ENCODE measurements around the gene OPA3. TPM values are rescaled to one million over a fixed set of nuclear protein-coding genes. Genes with fewer than 3 reads are reported as not detected.
A peak's percentile ranks its signal among the peaks of the same experiment; 100 is the strongest.
"Not testable (repeated sequence)": the region's sequence is repeated elsewhere in the genome, so short reads cannot be mapped to it uniquely, and the experiment has no call there.

OPA3 gene
- polyA plus RNA-seq (2013, experiment 1 of 2): 7.5 TPM
- polyA plus RNA-seq (2013, experiment 2 of 2): 7.5 TPM

DNA sequence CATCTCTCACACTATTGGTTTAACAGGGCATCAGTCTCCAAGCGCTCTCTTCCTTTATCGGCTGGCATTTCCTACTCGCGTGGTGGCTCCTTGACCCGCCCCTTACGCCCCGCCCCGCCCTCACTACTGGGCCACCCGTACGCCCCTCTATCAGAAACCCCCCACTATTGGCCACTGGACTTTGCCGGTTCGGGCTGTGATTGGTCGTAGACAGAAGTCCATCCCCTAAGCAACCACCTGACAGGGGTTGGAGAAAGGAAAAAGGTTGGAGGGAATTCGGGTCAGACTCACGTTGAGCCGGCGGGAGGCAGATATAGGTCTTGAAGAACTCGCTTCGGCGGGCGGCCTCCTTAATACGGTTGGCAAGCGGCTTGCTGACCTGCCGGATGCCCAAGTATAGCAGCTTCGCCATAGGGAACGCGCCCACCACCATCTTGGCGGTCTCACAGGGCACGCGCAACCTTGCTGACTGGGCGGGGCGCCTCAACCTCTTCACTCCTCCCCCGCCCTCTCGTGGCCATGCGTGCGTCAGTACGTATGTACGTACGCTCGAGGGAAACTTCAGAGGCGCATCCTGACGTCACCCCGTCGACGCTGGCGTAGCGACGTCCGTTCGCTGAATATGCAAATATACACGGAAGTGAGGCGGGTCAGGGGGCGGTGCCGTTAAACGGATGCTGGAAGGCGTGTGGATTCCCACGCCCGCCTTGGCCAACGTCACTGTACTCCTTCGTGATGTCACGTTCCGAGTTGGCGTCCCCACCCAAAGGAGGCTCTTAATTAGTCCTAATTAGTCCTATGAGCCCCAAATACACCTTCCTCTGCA, at the start of gene OPA3:
TSS of gene OPA3 (minus strand) at position 471 of the 826 bp plus-strand sequence. CDS start at position 433, 38 bp downstream.
- WGBS (ENCODE audit: extremely low coverage, insufficient coverage, low lambda C conversion rate): no CpG with 5 or more reads among the region's 63 CpGs
- no peaks in the 10 kb centered on the region for H3K36me3 ChIP-seq (ENCODE audit: control insufficient read depth, insufficient read depth, low read length)

DNA sequence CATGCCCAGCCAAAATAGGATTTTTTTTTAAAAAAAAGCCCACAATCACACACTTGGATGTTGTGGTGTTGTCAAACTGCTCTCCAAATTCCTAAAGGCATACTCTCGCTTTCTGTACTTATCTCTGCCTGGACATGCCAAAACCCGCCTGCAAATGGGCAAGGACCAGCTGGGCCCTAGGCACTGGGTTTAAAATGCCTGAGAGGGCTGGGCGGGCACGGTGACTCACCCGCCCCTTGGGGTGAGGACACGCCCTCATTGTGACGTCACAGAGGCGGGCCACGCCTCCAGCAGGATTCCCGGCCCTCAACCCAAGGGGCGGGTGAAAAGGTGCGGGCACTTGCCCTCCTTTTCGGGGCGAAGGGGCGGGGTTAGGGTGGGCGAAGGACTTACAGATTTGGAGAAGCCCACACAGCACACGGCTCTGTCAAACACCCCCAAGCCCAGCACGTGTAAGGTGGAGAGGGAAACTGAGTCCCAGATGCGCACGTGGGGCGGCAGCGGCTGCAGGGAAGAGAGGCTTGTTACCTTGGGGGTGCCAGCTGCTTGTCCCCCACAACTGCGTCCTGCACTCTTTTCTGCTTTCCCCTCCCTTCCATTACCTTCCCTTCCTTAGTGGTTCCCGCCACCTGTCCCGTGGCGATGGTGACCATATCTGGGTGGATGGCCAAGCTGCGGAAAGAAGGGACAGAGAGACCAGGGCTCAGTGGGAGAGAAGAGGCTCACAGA, 48.0 kb upstream of the OPA3 start:
- no peaks in the 10 kb centered on the region for H3K27me3 ChIP-seq (ENCODE audit: insufficient read depth, low read length, poor library complexity)
- peak overlapping the region; percentile 29 for H3K27ac ChIP-seq (ENCODE audit: low read depth, low read length)
- H3K4ac ChIP-seq (ENCODE audit: low read depth, low read length): peak overlapping the region; percentile 78
- no peak overlapping the region for H3K23ac ChIP-seq (ENCODE audit: low read length)
- H3K56ac ChIP-seq (ENCODE audit: low read length): peak overlapping the region; percentile 88
- H2BK5ac ChIP-seq (ENCODE audit: low read length): no peak overlapping the region
- no peak overlapping the region for H4K5ac ChIP-seq (ENCODE audit: low read length)
- no peaks in the 10 kb centered on the region for H3K79me1 ChIP-seq (ENCODE audit: low read length)
- WGBS (ENCODE audit: extremely low coverage, insufficient coverage, low lambda C conversion rate): no CpG with 5 or more reads among the region's 27 CpGs
- no peak overlapping the region for H4K8ac ChIP-seq (ENCODE audit: low read depth, low read length)
- peak; percentile 92 for DNase-seq
- H2AK5ac ChIP-seq (ENCODE audit: low read length): no peak overlapping the region
- no peak overlapping the region for H3K4me3 ChIP-seq (ENCODE audit: low read length)
- H3K36me3 ChIP-seq (ENCODE audit: control insufficient read depth, insufficient read depth, low read length): no peaks in the 10 kb centered on the region
- H2BK120ac ChIP-seq (ENCODE audit: low read depth, low read length): no peak overlapping the region
- no peaks in the 10 kb centered on the region for H3K79me2 ChIP-seq (ENCODE audit: control insufficient read depth, insufficient read depth, low read length)
- H2BK15ac ChIP-seq (replicated peaks; ENCODE audit: low read depth): no peak overlapping the region
- H3K4me2 ChIP-seq (ENCODE audit: low read length): peak overlapping the region; percentile 73
- peak overlapping the region; percentile 65 for H3K9ac ChIP-seq (ENCODE audit: low read length)
- peaks cover 6% of the 10 kb centered on the region for H3K4me1 ChIP-seq (ENCODE audit: control insufficient read depth, low read depth, low read length)
- no peak overlapping the region for H3K18ac ChIP-seq (ENCODE audit: low read length)

More for the DNA sequence above, at the start of gene OPA3:
- peak within 1 kb of the TSS; percentile 12 for H2AK5ac ChIP-seq (ENCODE audit: low read length)
- peak within 1 kb of the TSS; percentile 79 for H3K27ac ChIP-seq (ENCODE audit: low read depth, low read length)
- peak within 1 kb of the TSS; percentile 94 for H3K4me2 ChIP-seq (ENCODE audit: low read length)
- H4K8ac ChIP-seq (ENCODE audit: low read depth, low read length): peak within 1 kb of the TSS; percentile 88
- H2BK15ac ChIP-seq (replicated peaks; ENCODE audit: low read depth): no peak within 1 kb of the TSS
- H3K56ac ChIP-seq (ENCODE audit: low read length): peak within 1 kb of the TSS; percentile 96
- peak within 1 kb of the TSS; percentile 89 for H3K9ac ChIP-seq (ENCODE audit: low read length)
- no peaks in the 10 kb centered on the region for H3K27me3 ChIP-seq (ENCODE audit: insufficient read depth, low read length, poor library complexity)
- H3K23ac ChIP-seq (ENCODE audit: low read length): no peak within 1 kb of the TSS
- peak within 1 kb of the TSS; percentile 95 for H3K4ac ChIP-seq (ENCODE audit: low read depth, low read length)
- no peak within 1 kb of the TSS for H2BK120ac ChIP-seq (ENCODE audit: low read depth, low read length)
- no peaks in the 10 kb centered on the region for H3K4me1 ChIP-seq (ENCODE audit: control insufficient read depth, low read depth, low read length)
- no peaks in the 10 kb centered on the region for H3K79me2 ChIP-seq (ENCODE audit: control insufficient read depth, insufficient read depth, low read length)
- H4K5ac ChIP-seq (ENCODE audit: low read length): peak within 1 kb of the TSS; percentile 77
- peak within 1 kb of the TSS; percentile 87 for H3K18ac ChIP-seq (ENCODE audit: low read length)
- peak; percentile 100 for DNase-seq
- H3K4me3 ChIP-seq (ENCODE audit: low read length): peak within 1 kb of the TSS; percentile 70
- peak within 1 kb of the TSS; percentile 54 for H2BK5ac ChIP-seq (ENCODE audit: low read length)
- peaks cover 2% of the 10 kb centered on the region for H3K79me1 ChIP-seq (ENCODE audit: low read length)

DNA sequence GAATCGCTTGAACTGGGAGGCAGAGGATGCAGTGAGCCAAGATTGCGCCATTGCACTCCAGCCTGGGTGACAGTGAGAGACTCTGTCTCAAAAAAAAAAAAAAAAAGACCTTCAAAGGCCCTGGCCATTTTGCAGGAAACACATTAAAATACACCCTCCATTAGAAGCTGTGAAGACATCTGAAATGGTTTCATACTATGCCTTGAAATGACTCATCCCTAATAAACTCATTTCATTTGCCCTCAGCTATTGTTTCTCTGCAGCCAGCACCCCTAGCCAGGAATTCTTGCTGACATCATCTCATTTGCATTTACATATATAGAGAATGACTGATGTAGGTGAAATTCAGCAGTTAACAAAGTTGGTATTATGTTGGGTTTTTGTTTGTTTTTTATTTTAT, 45.9 kb upstream of the OPA3 start:
- H2BK5ac ChIP-seq (ENCODE audit: low read length): no peak overlapping the region
- DNase-seq: peak; percentile 92

DNA sequence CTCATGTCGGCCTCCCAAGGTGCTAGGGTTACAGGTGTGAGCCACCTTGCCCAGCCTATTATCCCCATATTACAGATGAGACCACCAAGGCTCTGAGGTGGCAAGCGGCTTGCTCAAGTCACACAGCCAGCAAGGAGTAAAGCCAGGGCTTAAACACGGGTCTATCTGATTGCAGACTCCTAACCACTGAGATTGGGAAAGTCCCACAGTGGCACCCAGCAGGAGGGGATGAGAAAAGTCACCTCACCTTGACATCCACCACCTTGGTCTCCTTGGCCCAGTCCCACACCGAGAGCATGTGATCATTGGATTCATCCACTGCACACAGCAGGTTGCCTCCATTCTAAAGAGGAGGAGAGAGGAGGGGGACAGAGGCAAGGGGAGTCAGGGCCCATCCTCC, 45.1 kb upstream of the OPA3 start:
- no peak overlapping the region for H3K27ac ChIP-seq (ENCODE audit: low read depth, low read length)
- H3K79me1 ChIP-seq (ENCODE audit: low read length): no peaks in the 10 kb centered on the region
- no peak overlapping the region for H4K8ac ChIP-seq (ENCODE audit: low read depth, low read length)
- DNase-seq: no peak
- no peak overlapping the region for H2AK5ac ChIP-seq (ENCODE audit: low read length)
- no peak overlapping the region for H3K56ac ChIP-seq (ENCODE audit: low read length)
- no peak overlapping the region for H3K4me2 ChIP-seq (ENCODE audit: low read length)
- H2BK15ac ChIP-seq (replicated peaks; ENCODE audit: low read depth): no peak overlapping the region
- H2BK120ac ChIP-seq (ENCODE audit: low read depth, low read length): no peak overlapping the region
- WGBS (ENCODE audit: extremely low coverage, insufficient coverage, low lambda C conversion rate): no CpG with 5 or more reads among the region's 4 CpGs
- H3K4ac ChIP-seq (ENCODE audit: low read depth, low read length): no peak overlapping the region
- H3K9ac ChIP-seq (ENCODE audit: low read length): no peak overlapping the region
- no peaks in the 10 kb centered on the region for H3K36me3 ChIP-seq (ENCODE audit: control insufficient read depth, insufficient read depth, low read length)
- no peak overlapping the region for H3K4me3 ChIP-seq (ENCODE audit: low read length)
- H3K18ac ChIP-seq (ENCODE audit: low read length): no peak overlapping the region
- H3K27me3 ChIP-seq (ENCODE audit: insufficient read depth, low read length, poor library complexity): no peaks in the 10 kb centered on the region
- H4K5ac ChIP-seq (ENCODE audit: low read length): no peak overlapping the region
- H3K23ac ChIP-seq (ENCODE audit: low read length): no peak overlapping the region
- H3K79me2 ChIP-seq (ENCODE audit: control insufficient read depth, insufficient read depth, low read length): no peaks in the 10 kb centered on the region
- H2BK5ac ChIP-seq (ENCODE audit: low read length): no peak overlapping the region
- H3K4me1 ChIP-seq (ENCODE audit: control insufficient read depth, low read depth, low read length): peaks cover 6% of the 10 kb centered on the region

More for the DNA sequence above, 45.9 kb upstream of the OPA3 start:
- H2BK15ac ChIP-seq (replicated peaks; ENCODE audit: low read depth): no peak overlapping the region
- H3K9ac ChIP-seq (ENCODE audit: low read length): no peak overlapping the region
- H3K79me2 ChIP-seq (ENCODE audit: control insufficient read depth, insufficient read depth, low read length): no peaks in the 10 kb centered on the region
- no peak overlapping the region for H3K4me2 ChIP-seq (ENCODE audit: low read length)
- no peak overlapping the region for H3K4ac ChIP-seq (ENCODE audit: low read depth, low read length)
- H3K27me3 ChIP-seq (ENCODE audit: insufficient read depth, low read length, poor library complexity): no peaks in the 10 kb centered on the region
- peaks cover 6% of the 10 kb centered on the region for H3K4me1 ChIP-seq (ENCODE audit: control insufficient read depth, low read depth, low read length)
- H3K18ac ChIP-seq (ENCODE audit: low read length): no peak overlapping the region
- no peak overlapping the region for H4K5ac ChIP-seq (ENCODE audit: low read length)
- no peak overlapping the region for H4K8ac ChIP-seq (ENCODE audit: low read depth, low read length)
- H3K56ac ChIP-seq (ENCODE audit: low read length): no peak overlapping the region
- H2BK120ac ChIP-seq (ENCODE audit: low read depth, low read length): no peak overlapping the region
- H3K23ac ChIP-seq (ENCODE audit: low read length): no peak overlapping the region
- no peaks in the 10 kb centered on the region for H3K36me3 ChIP-seq (ENCODE audit: control insufficient read depth, insufficient read depth, low read length)
- no peak overlapping the region for H3K27ac ChIP-seq (ENCODE audit: low read depth, low read length)
- WGBS (ENCODE audit: extremely low coverage, insufficient coverage, low lambda C conversion rate): no CpG with 5 or more reads among the region's 2 CpGs
- H3K79me1 ChIP-seq (ENCODE audit: low read length): no peaks in the 10 kb centered on the region
- no peak overlapping the region for H2AK5ac ChIP-seq (ENCODE audit: low read length)
- H3K4me3 ChIP-seq (ENCODE audit: low read length): no peak overlapping the region

DNA sequence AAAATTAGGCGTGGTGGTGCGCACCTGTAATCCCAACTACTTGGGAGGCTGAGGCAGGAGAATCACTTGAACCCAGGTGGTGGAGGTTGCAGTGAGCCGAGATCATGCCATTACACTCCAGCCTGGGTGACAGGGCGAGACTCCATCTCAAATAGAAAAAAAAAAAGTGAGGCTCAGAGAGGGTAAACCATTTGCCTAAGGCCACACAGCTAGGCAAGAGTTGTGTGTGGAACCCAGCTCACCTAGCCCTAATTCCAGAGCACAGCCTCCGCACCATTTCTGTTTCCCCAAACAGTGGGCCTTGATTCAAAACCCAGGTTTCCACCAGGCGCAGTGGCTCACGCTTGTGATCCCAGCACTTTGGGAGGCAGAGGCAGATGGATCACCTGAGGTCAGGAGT, 43.6 kb upstream of the OPA3 start:
- not testable (repeated sequence) for H2BK120ac ChIP-seq (ENCODE audit: low read depth, low read length); H2BK15ac ChIP-seq (replicated peaks; ENCODE audit: low read depth); H3K4me3 ChIP-seq (ENCODE audit: low read length); H3K27me3 ChIP-seq (ENCODE audit: insufficient read depth, low read length, poor library complexity); H3K36me3 ChIP-seq (ENCODE audit: control insufficient read depth, insufficient read depth, low read length); H3K4ac ChIP-seq (ENCODE audit: low read depth, low read length); DNase-seq; H3K23ac ChIP-seq (ENCODE audit: low read length); H3K56ac ChIP-seq (ENCODE audit: low read length); H4K8ac ChIP-seq (ENCODE audit: low read depth, low read length); H2BK5ac ChIP-seq (ENCODE audit: low read length); H3K18ac ChIP-seq (ENCODE audit: low read length); H3K79me1 ChIP-seq (ENCODE audit: low read length); H3K4me2 ChIP-seq (ENCODE audit: low read length); H3K4me1 ChIP-seq (ENCODE audit: control insufficient read depth, low read depth, low read length); H4K5ac ChIP-seq (ENCODE audit: low read length); H3K27ac ChIP-seq (ENCODE audit: low read depth, low read length); H3K9ac ChIP-seq (ENCODE audit: low read length); H2AK5ac ChIP-seq (ENCODE audit: low read length); H3K79me2 ChIP-seq (ENCODE audit: control insufficient read depth, insufficient read depth, low read length)
- WGBS (ENCODE audit: extremely low coverage, insufficient coverage, low lambda C conversion rate): no CpG with 5 or more reads among the region's 7 CpGs
